C4-2B (cell line): ENCODE measurements around the gene GHDC.
"Not testable (repeated sequence)": the region's sequence is repeated elsewhere in the genome, so short reads cannot be mapped to it uniquely, and the experiment has no call there.

Experiments used
- H3K27ac ChIP-seq: fragments of 450-650 bp; 2 replicates; pipeline ENCODE4 v1.5.1; 2017
- ZFX ChIP-seq: fragments of 450-650 bp; IDR thresholded peaks from 2 replicates; pipeline ENCODE4 v1.6.1; 2017
- TF ChIP-seq, protein P1 (sequence below): fragments of 450-650 bp; conservative IDR thresholded peaks from 2 replicates; pipeline ENCODE4 v1.5.1; 2017; ENCODE audit warnings: mild to moderate bottlenecking

The GHDC gene

DNA sequence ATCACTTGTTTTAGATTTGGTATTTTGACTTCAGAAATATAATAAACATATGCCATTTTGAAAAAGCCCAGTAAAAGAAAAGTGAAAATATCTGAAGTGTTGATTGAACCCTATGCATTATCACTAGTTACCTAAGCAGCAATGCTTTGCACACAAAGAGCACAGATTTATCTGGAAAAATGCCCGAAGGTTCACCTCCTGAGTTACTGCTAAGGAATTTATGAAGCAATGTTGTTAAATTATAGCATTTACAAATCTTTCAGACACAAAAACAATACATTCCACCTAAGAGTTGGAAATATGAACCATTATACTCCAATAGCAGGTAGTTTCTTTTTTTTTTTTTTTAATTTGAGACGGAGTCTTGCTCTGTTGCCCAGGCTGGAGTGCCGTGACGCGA is 38.9 kb upstream of the GHDC start:
- TF ChIP-seq ZFX: no peak
- TF ChIP-seq, protein P1, sequence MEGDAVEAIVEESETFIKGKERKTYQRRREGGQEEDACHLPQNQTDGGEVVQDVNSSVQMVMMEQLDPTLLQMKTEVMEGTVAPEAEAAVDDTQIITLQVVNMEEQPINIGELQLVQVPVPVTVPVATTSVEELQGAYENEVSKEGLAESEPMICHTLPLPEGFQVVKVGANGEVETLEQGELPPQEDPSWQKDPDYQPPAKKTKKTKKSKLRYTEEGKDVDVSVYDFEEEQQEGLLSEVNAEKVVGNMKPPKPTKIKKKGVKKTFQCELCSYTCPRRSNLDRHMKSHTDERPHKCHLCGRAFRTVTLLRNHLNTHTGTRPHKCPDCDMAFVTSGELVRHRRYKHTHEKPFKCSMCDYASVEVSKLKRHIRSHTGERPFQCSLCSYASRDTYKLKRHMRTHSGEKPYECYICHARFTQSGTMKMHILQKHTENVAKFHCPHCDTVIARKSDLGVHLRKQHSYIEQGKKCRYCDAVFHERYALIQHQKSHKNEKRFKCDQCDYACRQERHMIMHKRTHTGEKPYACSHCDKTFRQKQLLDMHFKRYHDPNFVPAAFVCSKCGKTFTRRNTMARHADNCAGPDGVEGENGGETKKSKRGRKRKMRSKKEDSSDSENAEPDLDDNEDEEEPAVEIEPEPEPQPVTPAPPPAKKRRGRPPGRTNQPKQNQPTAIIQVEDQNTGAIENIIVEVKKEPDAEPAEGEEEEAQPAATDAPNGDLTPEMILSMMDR: no peak
- no peak overlapping the region for H3K27ac ChIP-seq

DNA sequence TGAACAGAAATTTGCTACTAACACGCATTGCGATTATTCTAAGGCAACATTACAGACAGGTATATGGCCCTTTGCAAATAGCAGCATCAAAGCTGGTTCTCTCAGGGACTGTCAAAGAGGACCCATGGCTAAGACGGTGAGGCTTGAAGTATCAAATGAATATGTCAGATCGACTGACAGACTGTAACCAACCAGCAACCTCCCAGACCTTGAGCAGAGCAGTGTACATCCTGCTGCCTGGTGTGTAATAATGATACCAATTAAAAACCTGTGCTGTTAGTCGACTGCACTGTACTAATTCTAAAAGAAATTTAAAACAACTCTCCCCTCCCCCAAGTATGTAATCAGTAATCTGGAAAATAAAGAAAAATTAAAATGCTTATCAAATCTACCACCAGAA is 35.9 kb upstream of the GHDC start:
- TF ChIP-seq, protein P1: no peak
- no peak for TF ChIP-seq ZFX
- no peak overlapping the region for H3K27ac ChIP-seq

DNA sequence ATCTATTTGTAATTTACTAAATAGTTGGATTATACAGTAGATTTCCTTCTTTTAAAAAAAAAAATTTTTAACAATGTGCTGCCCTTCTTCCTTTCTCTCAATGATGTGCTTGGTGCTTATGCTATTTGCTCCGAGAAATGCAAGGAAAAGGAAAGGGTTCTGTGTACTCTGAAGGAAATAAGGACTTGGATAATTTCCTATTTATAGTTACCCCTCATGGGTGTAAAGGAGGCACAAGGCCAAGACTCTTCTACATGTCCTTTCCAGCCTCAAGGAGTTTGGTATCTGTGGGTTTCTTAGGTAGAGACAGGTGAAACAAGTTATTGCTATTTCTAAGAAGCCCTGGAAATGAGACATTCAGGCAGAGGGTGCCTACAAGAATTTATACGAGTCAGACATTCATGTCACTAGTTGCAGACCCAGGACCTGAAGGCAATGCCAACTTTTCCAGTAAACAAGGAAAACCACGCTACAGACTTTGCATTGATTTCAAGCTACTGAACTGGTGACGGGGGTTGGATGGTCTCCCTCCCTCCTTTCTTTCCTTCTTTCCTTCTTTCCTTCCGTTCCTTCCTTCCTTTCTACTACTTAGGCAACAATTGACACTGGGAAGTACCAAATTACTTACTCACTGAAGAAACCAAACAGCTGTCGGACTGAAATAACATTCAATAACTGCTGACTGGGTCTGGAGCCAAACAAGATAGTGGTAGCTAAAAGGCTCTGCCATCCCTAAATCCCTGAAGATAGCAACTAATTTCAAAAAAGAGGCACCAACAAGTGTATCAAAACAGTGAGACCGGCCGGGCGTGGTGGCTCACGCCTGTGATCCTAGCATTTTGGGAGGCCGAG is 33.8 kb upstream of the GHDC start:
- H3K27ac ChIP-seq: no peak overlapping the region
- TF ChIP-seq, protein P1: no peak
- TF ChIP-seq ZFX: no peak

DNA sequence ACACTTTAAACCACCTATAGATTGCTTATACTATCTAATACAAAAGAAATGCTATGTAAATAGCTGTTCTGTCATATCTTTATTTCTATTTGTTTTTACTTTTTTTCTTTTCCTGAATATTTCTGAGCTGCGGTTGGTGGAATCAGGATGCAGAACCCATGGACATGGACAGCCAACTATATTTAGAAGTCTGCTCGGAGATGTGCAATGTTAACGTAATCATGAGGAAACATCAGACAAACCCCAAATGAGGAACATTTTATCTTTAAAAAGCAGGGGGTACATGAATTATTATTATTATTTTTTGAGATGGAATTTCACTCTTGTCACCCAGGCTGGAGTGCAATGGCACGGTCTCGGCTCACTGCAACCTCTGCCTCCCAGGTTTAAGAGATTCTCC is 31.4 kb upstream of the GHDC start:
- H3K27ac ChIP-seq: no peak overlapping the region
- TF ChIP-seq, protein P1: no peak
- TF ChIP-seq ZFX: no peak

DNA sequence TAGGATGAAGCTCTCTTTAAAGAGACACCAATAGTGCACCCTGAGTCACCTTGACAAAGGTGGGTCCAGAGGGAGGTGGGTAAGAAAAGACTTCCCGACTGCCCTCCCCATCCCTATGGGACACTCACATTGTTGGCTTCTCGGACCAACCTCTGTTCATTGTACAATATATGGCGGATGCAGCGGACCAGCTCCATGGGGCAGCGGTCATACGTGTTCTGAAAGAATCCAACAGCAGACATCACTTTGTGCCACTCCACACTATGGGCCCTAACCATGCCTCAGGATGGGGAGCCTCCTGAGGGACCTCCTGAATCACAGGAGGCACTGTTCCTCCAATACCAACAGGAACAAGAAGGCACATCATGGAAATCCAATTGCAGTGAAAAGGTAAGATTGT is 30.4 kb upstream of the GHDC start:
- no peak overlapping the region for H3K27ac ChIP-seq
- TF ChIP-seq, protein P1: no peak
- no peak for TF ChIP-seq ZFX

DNA sequence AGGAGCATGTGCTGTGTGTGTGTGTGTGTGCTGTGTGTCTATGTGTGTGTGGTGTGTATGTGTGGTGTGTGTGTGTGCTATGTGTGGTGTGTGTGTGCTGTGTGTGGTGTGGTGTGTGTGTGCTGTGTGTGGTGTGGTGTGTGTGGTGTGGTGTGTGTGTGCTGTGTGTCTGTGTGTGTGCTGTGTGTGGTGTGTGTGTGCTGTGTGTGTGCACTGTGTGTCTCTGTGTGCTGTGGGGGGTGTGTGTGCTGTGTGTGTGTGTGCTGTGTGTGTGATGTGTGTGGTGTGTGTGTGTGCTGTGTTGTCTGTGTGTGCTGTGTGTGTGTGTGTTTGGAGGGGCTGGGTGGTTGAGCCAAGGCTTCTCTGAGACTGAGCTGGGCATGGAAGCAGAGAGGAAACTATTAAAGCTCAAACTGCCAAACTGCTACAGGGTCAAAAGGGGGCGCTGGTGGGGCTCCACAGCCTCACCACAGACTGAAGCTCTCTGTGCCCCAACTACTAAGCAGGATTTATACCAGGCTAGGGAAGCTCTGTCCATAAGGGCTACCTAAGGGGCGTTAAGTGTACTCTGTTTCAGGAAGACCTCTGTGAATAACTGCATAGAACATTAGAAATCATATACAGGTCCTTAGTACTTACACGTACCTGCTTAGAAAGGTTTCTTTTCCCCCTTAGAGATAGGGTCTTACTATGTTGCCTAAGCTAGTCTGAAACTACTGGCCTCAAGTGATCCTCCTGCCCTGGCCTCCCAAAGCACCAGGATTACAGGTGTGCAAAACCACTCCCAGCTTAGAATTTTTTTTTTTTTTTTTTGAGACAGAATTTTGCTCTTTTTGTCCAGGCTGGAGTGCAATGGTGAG is 27.8 kb upstream of the GHDC start:
- H3K27ac ChIP-seq: no peak overlapping the region
- no peak for TF ChIP-seq ZFX
- TF ChIP-seq, protein P1: peak; percentile 73

DNA sequence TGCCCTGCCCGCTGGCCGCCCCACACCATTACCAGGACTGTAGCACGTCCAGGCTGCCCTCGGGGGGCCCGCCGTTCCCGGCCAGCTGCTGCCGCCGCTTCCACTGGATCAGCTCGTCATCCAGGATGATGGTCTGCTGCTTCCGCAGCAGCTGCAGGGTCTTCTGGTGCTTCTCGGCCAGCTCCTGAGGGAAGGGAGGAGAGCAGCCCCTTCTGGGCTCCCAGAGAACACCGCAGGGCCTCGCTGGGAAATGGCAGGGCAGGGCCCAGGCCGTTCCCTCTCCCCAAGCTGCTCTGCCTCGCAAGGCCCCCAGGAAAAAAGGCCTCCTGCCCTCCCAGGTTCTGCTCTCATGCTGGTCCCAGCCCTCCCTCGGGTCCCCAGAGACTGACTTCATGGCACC is 25.0 kb upstream of the GHDC start:
- H3K27ac ChIP-seq: not testable (repeated sequence)
